Measurements from ENCODE around the gene HSD17B11. TPM values are rescaled to one million over a fixed set of nuclear protein-coding genes. Genes with fewer than 3 reads are reported as not detected.
"Not testable (repeated sequence)": the region's sequence is repeated elsewhere in the genome, so short reads cannot be mapped to it uniquely, and the experiment has no call there.

HSD17B11 gene
- total RNA-seq, 1 donor from 2014 or later: 12.7 TPM

- H3K4me1 Mint-ChIP-seq (ENCODE audit: low read depth): no peaks in the 10 kb centered on the region
- intact Hi-C loops (cut with micrococcal nuclease): no loop called here
- H3K27me3 Mint-ChIP-seq (ENCODE audit: insufficient read depth): no peaks in the 10 kb centered on the region
- no peak overlapping the region for H3K27ac Mint-ChIP-seq
- DNase-seq (ENCODE audit: low spot score): no peak
- H3K36me3 Mint-ChIP-seq (ENCODE audit: low read depth): no peaks in the 10 kb centered on the region
- H3K4me3 Mint-ChIP-seq: no peak overlapping the region
- no peaks in the 10 kb centered on the region for H3K9me3 Mint-ChIP-seq
Observed at GRCh38 chr4:87310691-87311335, 80.2 kb downstream of the HSD17B11 start.

GRCh38 chr4:87309625-87310024 lies 81.4 kb downstream of the HSD17B11 start:
- no peak for DNase-seq (ENCODE audit: low spot score)
- intact Hi-C loops (cut with micrococcal nuclease): no loop called here
- no peaks in the 10 kb centered on the region for H3K4me1 Mint-ChIP-seq (ENCODE audit: low read depth)
- H3K4me3 Mint-ChIP-seq: no peak overlapping the region
- H3K27ac Mint-ChIP-seq: no peak overlapping the region
- no peaks in the 10 kb centered on the region for H3K9me3 Mint-ChIP-seq
- no peaks in the 10 kb centered on the region for H3K36me3 Mint-ChIP-seq (ENCODE audit: low read depth)
- no peaks in the 10 kb centered on the region for H3K27me3 Mint-ChIP-seq (ENCODE audit: insufficient read depth)

GRCh38 chr4:87306056-87306455 lies 84.9 kb downstream of the HSD17B11 start:
- DNase-seq (ENCODE audit: low spot score): no peak
- H3K36me3 Mint-ChIP-seq (ENCODE audit: low read depth): no peaks in the 10 kb centered on the region
- peaks cover 2% of the 10 kb centered on the region for H3K27me3 Mint-ChIP-seq (ENCODE audit: insufficient read depth)
- H3K4me3 Mint-ChIP-seq: no peak overlapping the region
- H3K9me3 Mint-ChIP-seq: no peaks in the 10 kb centered on the region
- no peaks in the 10 kb centered on the region for H3K4me1 Mint-ChIP-seq (ENCODE audit: low read depth)
- H3K27ac Mint-ChIP-seq: no peak overlapping the region
- intact Hi-C loops (cut with micrococcal nuclease): no loop called here

DNA sequence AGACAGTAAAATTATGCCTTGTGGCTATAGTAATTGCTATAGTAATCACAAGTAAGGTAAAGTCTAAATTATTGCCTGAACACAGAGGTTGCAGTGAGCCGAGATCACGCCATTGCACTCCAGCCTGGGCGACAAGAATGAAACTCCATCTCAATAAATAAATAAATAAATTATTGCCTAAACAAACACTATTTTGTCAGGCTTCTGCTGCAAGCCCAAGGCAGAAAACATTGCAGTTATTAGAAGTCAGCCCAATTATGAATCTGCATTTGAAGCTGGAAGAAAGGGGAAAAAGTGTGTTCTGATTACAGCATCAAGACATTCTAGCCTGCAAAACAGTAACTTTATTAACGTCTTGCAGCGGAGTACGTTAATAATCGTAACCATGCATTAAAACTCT lies 85.4 kb downstream of the HSD17B11 start:
- DNase-seq (ENCODE audit: low spot score): no peak
- Mint-ChIP-seq H3K27ac (no peak overlapping the region), H3K36me3 (ENCODE audit: low read depth) (no peaks in the 10 kb centered on the region), H3K4me3 (no peak overlapping the region), H3K9me3 (no peaks in the 10 kb centered on the region), H3K27me3 (ENCODE audit: insufficient read depth) (peaks cover 2% of the 10 kb centered on the region), H3K4me1 (ENCODE audit: low read depth) (no peaks in the 10 kb centered on the region)
- intact Hi-C loops (cut with micrococcal nuclease): no loop called here

- Mint-ChIP-seq H3K27ac (no peak overlapping the region), H3K36me3 (ENCODE audit: low read depth) (no peaks in the 10 kb centered on the region), H3K4me3 (no peak overlapping the region), H3K9me3 (no peaks in the 10 kb centered on the region), H3K27me3 (ENCODE audit: insufficient read depth) (peaks cover 2% of the 10 kb centered on the region), H3K4me1 (ENCODE audit: low read depth) (no peaks in the 10 kb centered on the region)
- intact Hi-C loops (cut with micrococcal nuclease): no loop called here
- no peak for DNase-seq (ENCODE audit: low spot score)
Observed at GRCh38 chr4:87304745-87305432, 86.1 kb downstream of the HSD17B11 start.

DNA sequence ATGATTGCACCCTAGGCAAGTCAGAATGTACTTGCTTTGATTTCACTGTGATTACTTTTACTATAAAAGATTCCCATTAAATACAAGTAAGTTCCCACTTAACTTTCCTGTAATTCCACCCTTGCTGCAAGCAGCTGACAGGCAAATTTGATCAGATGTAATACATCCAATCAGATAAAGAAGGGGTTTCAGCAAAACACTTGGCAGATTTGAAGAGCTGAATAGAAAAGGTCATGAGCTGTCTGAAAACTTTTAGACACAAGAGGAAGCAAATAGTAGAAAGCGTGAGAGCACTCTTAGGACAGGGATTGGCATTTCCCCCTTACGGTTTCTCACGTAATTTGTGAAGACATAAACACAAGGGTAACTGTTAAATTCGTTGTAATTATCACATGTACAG lies 91.1 kb downstream of the HSD17B11 start:
- DNase-seq (ENCODE audit: low spot score): no peak
- Mint-ChIP-seq H3K27me3 (ENCODE audit: insufficient read depth) (peaks cover 2% of the 10 kb centered on the region), H3K27ac (no peak overlapping the region), H3K4me3 (no peak overlapping the region), H3K4me1 (ENCODE audit: low read depth) (no peaks in the 10 kb centered on the region), H3K9me3 (peaks cover 1% of the 10 kb centered on the region), H3K36me3 (ENCODE audit: low read depth) (no peaks in the 10 kb centered on the region)
- intact Hi-C loops (cut with micrococcal nuclease): no loop called here

GRCh38 chr4:87298362-87298761 lies 92.6 kb downstream of the HSD17B11 start:
- Mint-ChIP-seq H3K27ac (no peak overlapping the region), H3K27me3 (ENCODE audit: insufficient read depth) (peaks cover 2% of the 10 kb centered on the region), H3K9me3 (peaks cover 15% of the 10 kb centered on the region), H3K4me3 (no peak overlapping the region), H3K36me3 (ENCODE audit: low read depth) (no peaks in the 10 kb centered on the region), H3K4me1 (ENCODE audit: low read depth) (no peaks in the 10 kb centered on the region)
- DNase-seq (ENCODE audit: low spot score): no peak
- intact Hi-C loops (cut with micrococcal nuclease): no loop called here

DNA sequence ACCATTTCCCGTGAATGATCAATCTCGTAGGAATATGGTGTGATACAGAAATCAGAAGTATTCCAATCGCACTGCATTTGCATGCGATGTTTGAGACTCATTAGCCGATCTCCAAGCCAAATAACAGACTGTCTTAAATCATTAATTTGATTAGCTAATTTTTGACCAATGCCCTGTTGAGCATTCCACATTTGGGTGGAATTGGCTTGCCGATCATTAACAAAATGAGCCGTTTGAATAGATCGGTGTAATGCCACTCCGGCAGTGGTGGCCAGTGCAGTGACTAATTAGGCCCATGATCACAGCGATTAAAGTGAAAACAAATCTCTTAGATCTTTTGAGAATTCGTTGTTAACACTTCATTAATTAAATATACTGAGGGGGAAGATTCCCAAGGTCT lies 96.1 kb downstream of the HSD17B11 start:
- intact Hi-C loops (cut with micrococcal nuclease); H3K4me1 Mint-ChIP-seq (ENCODE audit: low read depth); DNase-seq (ENCODE audit: low spot score); H3K4me3 Mint-ChIP-seq; H3K36me3 Mint-ChIP-seq (ENCODE audit: low read depth); H3K27ac Mint-ChIP-seq; H3K27me3 Mint-ChIP-seq (ENCODE audit: insufficient read depth): not testable (repeated sequence)
- H3K9me3 Mint-ChIP-seq: peaks cover 17% of the 10 kb centered on the region

- H3K36me3 Mint-ChIP-seq (ENCODE audit: low read depth); H3K27me3 Mint-ChIP-seq (ENCODE audit: insufficient read depth); DNase-seq (ENCODE audit: low spot score); H3K4me1 Mint-ChIP-seq (ENCODE audit: low read depth); H3K27ac Mint-ChIP-seq; H3K4me3 Mint-ChIP-seq; intact Hi-C loops (cut with micrococcal nuclease): not testable (repeated sequence)
- peaks cover 17% of the 10 kb centered on the region for H3K9me3 Mint-ChIP-seq
Observed at GRCh38 chr4:87293889-87294288, 97.1 kb downstream of the HSD17B11 start.

DNA sequence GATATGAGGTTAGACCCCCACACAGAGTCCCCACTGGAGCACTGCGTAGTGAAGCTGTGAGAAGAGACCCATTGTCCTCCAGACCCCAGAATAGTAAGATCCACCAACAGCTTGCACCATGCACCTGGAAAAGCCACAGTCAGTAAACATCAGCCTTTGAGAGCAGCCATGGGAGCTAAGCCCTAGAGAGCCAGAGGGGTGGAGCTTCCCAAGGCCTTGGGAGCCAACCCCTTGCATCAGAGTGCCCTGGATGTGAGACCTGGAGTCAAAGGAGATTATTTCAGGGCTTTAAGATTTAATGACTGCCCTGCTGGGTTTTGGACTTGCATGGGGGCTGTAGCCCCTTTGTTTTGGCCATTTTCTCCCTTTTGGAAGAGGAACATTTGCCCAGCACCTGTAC lies 104.0 kb downstream of the HSD17B11 start:
- Mint-ChIP-seq H3K27me3 (ENCODE audit: insufficient read depth) (no peaks in the 10 kb centered on the region), H3K36me3 (ENCODE audit: low read depth) (no peaks in the 10 kb centered on the region), H3K4me1 (ENCODE audit: low read depth) (no peaks in the 10 kb centered on the region), H3K9me3 (peaks cover 16% of the 10 kb centered on the region), H3K4me3 (no peak overlapping the region), H3K27ac (no peak overlapping the region)
- no peak for DNase-seq (ENCODE audit: low spot score)
- intact Hi-C loops (cut with micrococcal nuclease): no loop called here

Other genes starting within 250 kb of the HSD17B11 start
- 15.1 and 17.6 TPM in 2 replicates for gene KLHL8, start 170.6 kb downstream of the HSD17B11 start, total RNA-seq
- 0.10 TPM in 1 of 2 replicates, not detected in the other for gene HSD17B13, start 68.3 kb downstream of the HSD17B11 start, total RNA-seq
- gene NUDT9, start 31.4 kb upstream of the HSD17B11 start, total RNA-seq: 13.9 and 14.6 TPM in 2 replicates
- gene SPARCL1, start 138.2 kb upstream of the HSD17B11 start, total RNA-seq: not detected in 2 replicates
- gene DSPP, start 217.3 kb upstream of the HSD17B11 start, total RNA-seq: not detected in 2 replicates